NCI-H1048 (cell line): ENCODE data around the gene HDDC2.
"Not testable (repeated sequence)": the region's sequence is repeated elsewhere in the genome, so short reads cannot be mapped to it uniquely, and the experiment has no call there.

Source experiments
- DNase-seq: peaks from one replicate; lab custom pipeline; 2025; lab: John Stamatoyannopoulos, UW

The HDDC2 gene

DNA sequence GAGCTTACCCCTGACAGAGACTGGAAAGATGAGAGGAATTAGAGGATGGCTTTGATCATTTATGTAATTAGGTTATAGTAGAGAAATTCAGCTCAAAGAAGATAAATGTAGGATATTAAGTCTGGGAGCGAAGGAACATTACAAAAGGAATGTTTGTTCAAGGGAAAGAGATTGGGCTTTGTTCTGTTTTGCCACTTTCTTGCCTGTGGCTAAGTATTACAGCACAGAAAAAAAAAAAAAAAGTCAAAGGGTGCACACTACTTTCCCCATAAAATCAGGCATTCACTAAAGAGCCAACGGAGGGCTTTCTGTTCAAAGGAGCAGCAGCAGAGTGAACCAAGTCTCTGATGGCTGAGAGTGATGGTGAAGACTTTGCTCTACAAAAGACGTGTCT lies 5.0 kb upstream of the HDDC2 start:
- no peak for DNase-seq

DNA sequence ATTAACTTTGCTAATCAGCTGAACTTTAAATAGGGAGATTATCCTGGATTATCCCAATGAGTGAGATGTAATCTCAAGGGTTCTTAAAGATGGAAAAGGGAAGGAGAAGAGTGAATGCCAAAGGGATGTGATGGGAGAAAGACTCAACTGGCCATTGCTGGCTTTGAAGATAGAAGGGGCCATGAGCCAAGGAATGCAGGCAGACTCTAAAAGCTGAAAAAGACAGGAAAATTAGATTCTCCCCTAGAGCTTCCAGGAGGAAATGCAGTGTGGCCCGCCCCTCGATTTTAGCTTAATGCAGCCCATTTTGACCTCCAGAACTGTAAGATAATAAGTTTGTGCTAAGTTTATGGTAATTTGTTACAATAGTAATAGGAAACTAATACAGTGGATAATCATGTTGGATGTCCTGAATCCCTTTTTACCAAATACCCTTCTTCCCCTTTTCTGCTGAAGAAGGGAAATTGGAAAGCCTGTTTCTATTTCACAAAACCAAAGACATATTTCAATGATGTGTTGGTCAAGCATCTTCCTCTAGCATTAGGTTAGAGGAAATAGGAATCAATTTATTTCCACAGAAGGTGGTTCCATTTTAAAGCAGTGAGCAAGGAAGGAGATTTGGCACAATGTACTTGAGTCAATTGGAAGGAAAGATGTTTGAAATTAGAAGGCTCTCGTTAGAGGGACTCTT lies 3.3 kb upstream of the HDDC2 start:
- no peak for DNase-seq

DNA sequence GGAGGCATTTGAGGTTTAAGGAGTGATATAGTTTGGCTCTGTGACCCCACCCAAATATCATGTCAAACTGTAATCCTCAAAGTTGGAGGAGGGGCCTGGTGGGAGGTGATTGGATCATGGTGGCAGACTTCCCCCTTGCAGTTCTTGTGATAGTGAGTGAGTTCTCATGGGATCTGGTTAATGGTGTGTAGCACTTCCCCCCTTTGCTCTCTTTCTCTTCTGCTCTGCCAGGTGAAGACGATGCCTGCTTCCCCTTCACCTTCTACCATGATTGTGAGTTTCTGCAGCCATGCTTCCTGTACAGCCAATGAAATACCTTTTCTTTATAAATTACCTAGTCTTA lies 1.7 kb upstream of the HDDC2 start:
- DNase-seq: no peak

DNA sequence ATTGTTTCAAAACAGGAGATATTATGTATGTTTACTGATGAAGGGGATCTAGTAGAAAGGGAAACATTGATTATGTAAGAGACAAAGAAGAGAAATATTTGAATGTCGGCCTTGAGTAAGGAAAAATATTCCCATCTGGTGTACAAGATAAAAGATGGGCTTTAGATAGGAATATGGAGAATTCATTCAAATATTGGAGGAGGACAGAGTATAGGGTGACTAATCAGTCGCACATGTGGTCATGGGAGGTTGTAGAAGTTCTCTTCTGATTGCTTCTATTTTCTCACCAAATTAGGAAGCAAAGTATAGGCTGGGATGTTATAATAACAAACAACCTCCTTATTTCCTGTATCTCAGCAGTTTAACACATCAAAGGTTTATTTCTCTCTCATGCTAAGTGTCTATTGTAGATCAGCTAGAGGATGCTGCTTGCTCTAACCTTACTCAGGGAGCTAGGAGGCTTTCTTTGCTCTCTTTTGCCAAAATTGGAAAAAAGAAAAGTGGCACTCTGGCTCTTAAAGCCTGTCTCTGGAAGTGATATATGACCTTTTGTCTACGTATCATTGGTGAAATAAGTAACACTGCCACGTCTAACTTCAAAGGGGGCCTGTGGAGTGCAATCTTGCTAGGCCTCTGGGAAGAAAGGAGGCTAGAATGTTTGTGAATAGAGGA lies 1.2 kb upstream of the HDDC2 start:
- no peak for DNase-seq

DNA sequence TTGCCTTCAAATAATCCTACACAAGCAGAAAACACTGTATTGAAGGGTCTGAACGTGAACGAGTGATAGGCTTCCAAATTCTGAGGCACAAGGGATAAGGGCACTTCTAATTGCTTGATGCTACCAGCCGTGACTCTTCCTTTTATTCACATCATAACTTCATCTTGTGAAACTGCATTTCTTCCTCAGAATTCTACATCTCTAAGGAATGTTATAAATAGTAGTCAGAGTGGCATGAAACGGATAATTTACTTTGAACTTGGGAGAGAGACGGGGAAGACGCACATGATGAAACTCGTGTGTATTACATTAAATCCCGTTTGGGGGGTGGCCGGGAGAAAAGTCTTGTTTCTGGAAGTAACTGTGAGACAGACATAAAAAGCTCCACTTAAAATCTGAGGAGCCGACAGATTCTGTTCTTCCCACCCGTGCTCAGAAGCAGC lies 754 bp downstream of the HDDC2 start:
- no peak for DNase-seq

DNA sequence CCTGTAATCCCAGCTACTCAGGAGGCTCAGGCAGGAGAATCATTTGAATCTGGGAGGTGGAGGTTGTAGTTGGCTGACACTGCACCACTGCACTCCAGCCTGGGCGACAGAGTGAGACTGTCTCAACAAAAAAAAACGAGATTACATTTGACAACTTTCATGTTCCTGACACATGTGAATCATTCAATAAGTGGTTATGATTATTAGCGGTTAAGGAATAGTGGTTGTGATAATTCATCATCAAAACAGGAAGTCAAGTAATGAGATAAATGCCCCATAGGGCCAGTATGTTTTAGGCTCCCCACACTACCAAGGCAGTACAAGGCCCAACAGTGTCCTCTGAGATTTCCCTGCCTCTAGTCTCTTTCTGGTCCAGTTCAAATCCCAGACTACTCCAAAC lies 2.5 kb downstream of the HDDC2 start:
- no peak for DNase-seq

DNA sequence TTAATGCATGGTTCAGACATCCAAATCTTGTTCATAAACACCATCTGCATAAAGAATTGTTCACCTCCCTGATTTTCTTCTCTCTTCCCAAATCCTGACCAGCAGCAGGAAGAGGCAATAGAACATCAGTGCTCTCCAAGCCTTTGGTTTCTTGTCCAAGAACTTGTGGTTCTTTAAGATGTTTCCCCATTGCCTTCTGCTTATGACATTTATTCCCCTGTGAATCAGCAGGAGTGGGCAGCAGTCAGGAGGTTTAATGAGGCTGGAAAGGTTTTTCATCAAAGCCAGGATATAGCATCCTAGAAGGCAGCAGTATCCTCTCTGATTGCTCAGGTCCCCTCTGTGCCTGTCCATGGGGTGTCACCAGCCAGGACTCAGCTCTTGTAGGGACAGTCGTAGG lies 5.3 kb downstream of the HDDC2 start:
- DNase-seq: no peak

DNA sequence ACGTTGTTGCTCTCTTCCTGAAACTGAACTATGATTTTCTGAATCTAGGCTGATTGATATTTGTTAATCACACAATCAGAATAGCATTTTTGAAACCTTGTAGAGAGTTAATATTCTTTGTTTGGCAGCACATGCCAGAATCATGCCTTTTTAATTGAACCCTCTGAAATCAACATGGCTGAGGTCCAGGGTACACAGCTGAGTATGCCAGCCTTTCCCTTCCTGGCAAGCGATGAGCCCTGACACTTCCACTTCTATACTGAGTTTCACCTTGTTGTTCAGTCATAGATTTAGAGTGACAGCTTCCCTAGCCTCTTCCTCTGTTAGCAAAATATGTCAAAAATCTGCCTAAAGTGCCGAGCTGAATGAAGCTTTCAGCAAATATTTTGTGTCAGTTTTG lies 6.8 kb downstream of the HDDC2 start:
- no peak for DNase-seq

DNA sequence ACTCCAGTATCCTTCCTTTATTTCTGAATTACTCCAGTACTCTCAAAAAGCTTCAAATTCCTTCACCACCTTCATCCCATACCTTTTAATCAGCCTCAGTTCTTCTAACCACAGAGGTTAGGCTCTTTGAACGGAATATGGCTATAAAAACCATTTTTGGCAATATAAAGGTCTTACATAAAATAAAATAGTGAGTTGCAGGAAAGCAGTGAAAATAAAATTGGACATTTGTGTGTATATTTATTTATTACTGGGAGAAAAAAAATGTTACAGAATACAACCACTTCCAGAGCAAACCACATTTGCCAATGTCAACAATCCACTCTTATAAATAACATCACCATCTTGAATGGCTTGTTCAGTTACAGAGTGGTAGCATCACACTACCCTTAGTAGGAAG lies 7.7 kb downstream of the HDDC2 start:
- DNase-seq: no peak

DNA sequence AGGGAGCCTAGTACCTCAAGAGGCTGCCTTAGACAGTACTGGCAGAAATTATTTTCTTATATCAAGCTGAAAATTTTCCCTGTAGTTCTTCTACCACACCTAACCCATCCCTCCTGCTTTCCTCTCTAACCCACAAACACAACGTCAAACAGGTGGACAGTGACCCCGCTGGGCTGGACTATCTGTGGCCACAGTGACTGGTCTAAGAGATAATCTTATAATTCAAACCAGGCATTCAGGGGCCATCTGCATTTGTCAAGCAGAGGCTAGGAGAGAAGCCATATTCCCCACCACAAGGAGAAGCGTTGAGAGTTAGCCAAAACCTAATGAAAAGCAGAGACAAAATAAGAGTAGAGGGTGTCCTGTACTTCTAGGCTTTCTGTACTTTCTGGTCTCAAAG lies 8.2 kb downstream of the HDDC2 start:
- DNase-seq: no peak

DNA sequence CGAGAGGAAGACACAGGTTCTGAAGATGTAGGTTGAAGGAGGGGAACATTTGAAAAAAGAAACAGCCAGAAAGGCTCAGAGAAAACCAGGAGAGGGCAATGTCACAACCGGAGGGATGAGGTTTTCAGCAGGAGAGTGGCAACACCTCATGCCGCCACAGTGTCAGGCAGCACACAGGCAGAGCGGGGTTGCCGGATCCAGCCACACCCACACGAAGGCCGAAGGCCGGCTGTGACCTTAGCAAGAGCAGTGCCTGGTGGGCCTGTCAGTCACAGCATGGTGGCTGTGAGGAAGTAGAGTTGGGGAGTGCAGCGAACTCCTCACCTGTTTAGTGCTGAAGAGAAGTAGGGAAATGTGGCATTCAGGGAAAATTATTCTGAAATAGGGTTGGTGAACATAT lies 14.0 kb downstream of the HDDC2 start:
- DNase-seq: no peak

DNA sequence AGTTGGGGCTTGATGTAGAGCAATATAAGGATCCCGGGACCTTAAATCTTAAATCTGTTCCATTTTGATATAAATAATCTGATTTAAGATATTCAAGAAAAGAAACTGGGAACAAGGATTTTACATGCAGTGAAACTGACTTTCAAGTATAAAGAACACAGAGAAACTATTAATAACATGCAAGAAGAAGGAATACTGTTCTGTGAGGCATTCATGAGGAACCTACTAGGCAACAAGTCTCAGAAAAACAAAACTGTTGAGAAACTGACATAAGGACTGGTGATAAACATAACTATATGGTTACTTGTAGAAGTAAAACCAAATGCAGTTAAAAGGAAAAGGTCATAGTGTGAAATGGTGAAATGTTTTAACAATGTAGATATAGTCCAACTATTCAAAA lies 15.8 kb downstream of the HDDC2 start:
- DNase-seq: no peak

DNA sequence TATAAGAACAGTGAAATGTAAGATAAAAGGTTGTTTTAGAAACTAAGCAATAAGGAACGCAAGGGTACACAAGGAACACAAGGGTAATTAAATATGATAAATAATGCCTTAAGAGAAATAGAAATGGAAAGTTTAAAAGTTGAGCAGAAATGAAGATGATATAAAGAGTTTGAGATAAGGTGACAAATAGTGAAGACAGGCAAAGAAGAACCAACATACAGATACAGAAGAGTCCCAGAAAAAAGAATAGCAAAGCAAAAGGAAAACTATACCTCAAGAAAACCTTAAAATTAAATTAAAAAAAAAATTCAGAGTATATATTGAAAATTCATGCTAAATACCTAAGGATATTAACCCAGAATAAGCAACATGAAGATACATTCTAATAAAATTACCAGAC lies 16.4 kb downstream of the HDDC2 start:
- DNase-seq: no peak

DNA sequence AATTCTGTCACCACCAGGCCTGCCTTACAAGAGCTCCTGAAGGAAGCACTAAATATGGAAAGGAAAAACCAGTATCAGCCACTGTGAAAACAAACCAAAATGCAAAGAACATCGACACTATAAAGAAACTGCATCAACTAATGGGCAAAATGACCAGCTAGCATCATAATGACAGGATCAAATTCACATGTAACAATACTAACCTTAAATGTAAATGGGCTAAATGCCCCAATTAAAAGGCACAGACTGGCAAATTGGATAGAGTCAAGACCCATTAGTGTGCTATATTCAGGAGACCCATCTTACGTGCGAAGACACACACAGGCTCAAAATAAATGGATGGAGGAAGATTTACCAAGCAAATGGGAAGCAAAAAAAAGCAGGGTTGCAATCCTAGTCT lies 19.3 kb downstream of the HDDC2 start:
- DNase-seq: not testable (repeated sequence)

DNA sequence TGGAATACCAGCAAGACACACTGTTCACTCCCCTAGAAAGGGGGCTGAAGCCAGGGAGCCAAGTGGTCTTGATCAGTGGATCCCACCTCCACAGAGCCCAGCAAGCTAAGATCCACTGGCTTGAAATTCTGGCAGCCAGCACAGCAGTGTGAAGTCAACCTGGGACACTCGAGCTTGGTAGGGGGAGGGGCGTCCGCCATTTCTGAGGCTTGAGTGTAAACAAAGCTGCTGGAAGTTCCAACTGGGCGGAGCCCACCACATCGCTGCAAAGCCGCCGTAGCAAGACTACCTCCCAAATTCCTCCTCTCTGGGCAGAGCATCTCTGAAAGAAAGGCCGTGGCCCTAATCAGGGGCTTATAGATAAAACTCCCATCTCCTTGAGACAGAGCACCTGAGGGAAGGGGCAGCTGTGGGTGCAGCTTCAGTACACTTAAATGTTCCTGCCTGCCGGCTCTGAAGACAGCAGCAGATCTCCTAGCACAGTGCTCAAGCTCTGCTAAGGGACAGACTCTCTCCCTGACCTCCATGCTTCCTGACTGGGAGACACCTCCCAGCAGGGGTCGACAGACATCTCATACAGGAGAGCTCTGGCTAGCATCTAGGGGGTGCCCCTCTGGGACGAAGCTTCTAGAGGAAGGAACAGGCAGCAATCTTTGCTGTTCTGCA lies 21.3 kb downstream of the HDDC2 start:
- not testable (repeated sequence) for DNase-seq

DNA sequence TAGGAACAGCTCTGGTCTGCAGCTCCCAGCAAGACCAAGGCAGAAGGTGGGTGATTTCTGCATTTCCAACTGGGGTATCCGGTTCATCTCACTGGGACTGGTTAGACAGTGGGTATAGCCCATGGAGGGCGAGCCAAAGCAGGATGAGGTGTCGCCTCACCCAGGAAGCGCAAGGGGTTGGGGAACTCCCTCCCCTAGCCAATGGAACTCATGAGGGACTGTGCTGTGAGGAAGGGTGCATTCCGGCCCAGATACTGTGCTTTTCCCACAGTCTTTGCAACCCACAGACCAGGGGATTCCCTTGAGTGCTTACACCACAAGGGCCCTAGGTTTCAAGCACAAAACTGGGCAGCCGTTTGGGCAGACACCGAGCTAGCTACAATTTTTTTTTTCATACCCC lies 21.8 kb downstream of the HDDC2 start:
- DNase-seq: no peak

DNA sequence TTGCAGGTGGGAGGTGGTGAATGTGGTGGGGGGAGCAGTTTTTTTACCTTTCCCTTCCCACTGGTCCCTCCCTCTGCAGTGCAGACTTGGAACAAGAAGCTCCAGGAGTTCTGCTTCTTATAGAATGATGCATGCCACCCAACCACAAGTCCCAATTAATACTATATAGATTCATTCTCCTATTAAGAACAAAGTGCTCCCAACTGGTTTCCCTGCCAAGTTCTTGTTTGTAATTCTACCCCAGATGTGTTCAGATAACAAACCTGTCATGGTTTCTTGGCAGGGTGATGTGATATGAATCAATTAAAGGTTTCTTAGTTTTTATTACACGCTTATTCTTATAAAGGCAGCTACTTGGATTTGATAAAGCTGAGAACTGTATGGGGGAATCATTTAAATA lies 23.9 kb downstream of the HDDC2 start:
- DNase-seq: no peak

DNA sequence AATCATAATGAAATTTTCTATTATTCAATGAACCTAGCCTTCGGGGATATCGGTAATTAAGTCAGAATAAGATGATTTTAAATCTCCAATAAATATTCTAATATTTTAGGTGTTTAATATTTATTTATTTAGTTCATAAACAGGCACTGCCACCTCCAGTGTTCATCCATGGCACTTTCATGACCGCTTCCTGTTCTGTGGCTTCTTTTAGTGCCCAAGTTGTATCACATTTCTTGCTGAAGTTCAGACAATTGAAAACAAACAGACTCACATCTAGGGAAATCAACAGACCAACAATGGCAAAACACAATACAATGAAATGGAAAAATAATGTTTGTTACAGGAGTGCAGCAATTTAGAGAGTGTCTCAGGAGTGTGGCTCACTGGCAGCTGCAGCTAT lies 26.0 kb downstream of the HDDC2 start:
- DNase-seq: no peak

DNA sequence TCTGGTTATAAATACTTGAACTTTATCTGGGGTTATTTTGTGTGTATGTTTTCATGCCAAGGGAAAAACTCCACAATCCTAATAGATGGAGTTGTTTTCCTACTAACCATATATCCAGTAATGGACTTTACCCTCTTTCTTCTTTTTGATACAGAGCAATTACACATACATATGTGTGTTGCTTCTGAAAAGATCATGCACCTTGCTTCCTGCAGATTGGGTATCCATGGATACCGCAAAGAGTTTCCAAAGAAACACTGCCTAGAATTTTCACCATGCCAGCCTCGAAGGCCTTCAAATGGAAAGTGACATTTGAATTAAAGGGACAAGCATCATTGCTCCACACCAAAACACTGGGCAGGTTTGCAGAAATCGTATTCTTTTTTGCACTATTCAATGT lies 26.8 kb downstream of the HDDC2 start:
- no peak for DNase-seq

DNA sequence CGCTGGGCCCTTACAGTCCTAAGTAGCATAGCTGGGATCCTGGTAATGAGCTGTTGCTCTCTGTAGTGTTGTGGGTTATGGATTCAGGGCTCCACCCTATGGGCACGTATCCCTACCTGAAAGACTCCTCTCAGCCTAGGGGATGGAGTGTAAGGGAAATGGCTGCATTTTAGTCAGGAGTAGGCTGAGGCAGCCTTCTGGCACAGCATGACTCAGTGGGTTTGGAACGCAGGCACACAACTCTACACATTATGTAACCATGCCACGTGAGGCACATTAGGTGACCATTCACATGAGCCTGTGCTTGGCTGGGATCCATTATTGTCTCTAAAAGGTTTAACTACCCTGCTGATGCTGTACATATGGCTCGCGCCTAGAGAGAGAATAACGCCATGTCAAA lies 27.8 kb downstream of the HDDC2 start:
- no peak for DNase-seq

DNA sequence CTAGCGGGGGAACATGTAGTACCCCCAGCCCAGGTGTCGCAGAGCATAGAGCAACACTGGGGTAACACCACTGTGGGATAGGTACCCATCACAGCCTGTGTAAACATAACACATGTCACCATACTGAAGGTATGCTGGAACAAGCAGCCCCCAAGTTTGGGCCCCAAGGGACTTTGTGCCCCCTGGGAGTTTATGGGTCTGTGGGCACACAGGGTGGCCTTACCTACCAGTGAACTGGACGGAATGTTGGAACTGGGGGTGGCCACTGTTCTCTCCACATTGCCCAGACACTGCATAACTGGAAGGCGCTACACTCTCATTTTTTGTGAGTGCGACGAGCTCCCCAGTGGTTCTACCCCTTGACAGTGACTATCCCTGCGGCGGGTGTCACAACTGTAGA lies 28.5 kb downstream of the HDDC2 start:
- no peak for DNase-seq

DNA sequence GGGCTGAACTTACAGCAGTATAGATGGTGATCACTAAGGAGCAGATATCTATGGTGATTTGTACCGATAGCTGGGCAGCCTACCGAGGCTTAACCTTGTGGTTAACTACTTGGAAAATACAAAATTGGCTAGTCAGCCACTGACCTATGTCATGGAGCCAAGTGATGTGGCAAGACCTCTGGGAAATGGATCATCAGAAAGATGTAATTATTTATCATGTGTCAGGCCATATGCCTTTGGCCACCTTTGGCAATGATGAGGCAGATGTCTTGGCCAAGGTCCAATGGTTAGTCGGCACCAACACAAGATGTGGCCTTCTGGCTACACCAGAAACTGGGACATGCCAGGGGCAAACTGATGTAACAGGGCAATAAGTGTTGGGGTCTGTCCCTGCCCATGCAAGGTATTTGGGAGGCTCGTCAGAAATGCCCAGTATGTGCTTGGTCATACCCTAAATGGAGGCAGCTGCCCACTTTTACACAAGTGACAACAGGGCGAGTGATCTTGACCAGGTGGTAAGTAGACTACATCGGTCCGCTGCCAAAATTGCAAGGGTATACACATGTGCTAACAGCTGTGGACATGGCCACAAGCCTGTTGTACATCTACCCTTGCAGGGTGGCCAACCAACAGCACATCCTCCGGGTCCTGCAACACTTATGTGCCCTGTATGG lies 30.1 kb downstream of the HDDC2 start:
- no peak for DNase-seq

DNA sequence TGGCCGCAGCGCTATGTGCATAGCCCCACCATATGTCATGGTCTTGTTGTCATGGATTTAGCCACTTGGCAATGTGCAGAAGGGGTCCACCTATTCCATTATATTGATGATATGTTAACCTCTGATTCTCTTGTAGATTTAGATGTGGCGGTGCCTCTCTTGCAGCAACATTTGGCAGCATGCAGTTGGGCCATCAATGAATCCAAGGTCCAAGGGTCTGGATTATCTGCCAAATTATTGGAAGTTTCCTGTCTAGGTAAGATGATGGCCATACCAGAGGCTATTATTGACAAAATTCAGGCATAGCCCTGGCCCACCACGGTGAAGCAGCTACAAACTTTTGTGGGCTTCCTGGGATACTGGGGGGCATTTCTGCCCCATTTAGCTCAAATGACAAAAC lies 31.4 kb downstream of the HDDC2 start:
- no peak for DNase-seq
